Dermis blood vessel endothelial cell (primary cell): Measurements from ENCODE around the gene MAMDC2. TPM values are rescaled to one million over a fixed set of nuclear protein-coding genes. Genes with fewer than 3 reads are reported as not detected.

Experiments used
- DNase-seq: peaks from one replicate; pipeline ENCODE4 v3.0.0; 2010
- total RNA-seq: library from RNA; depleted of rRNA; stranded (reverse); fragments of >200 nt; gene quantifications from 2 replicates; pipeline ENCODE4 v1.2.3, GENCODE V29; 2014

Gene MAMDC2, protein sequence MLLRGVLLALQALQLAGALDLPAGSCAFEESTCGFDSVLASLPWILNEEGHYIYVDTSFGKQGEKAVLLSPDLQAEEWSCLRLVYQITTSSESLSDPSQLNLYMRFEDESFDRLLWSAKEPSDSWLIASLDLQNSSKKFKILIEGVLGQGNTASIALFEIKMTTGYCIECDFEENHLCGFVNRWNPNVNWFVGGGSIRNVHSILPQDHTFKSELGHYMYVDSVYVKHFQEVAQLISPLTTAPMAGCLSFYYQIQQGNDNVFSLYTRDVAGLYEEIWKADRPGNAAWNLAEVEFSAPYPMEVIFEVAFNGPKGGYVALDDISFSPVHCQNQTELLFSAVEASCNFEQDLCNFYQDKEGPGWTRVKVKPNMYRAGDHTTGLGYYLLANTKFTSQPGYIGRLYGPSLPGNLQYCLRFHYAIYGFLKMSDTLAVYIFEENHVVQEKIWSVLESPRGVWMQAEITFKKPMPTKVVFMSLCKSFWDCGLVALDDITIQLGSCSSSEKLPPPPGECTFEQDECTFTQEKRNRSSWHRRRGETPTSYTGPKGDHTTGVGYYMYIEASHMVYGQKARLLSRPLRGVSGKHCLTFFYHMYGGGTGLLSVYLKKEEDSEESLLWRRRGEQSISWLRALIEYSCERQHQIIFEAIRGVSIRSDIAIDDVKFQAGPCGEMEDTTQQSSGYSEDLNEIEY
- total RNA-seq: 2.9 and 6.7 TPM in 2 replicates

DNA sequence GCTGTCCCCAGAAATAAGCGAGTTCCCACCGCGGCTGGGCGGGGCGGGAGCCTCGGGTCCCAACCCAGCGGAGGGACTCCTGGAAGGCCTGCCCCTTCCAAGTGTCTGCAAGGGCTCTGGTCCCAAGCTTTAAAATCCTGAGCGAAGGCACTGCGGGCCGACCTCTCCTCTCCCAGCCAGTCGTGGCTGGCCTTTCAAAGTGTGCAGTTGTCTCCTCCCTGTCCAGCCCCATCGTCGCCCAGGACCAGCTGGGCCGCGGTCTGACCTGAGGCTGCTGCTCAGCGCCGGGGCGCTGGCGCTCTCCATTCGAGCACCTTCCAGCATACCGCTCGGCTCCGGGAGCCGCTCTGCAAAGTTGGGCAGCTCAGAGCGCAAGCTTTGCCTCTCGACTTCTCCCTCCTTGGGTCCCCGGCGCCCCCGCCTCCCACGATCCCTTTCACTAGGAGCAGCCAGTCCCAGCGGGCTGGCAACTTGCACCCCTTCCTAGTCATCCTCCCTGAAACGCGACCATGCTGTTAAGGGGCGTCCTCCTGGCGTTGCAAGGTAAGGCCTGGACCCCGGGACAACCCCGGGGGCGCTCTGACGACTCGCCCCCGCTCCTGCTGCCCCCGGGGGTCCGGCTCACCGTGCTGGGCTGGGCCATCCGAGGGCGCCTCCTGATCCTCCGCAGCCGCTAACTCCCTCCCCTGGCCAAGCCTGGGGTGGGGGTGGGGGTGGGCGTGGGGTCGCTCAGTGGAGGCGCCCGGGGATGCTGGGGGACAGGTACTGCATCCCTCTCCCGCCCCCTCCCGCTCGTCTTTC is at the start of gene MAMDC2:
Gene MAMDC2 (plus strand): TSS at position 160 of the 801 bp plus-strand sequence. CDS start 350 bp downstream, at position 510.
- DNase-seq: peak; percentile 45

DNA sequence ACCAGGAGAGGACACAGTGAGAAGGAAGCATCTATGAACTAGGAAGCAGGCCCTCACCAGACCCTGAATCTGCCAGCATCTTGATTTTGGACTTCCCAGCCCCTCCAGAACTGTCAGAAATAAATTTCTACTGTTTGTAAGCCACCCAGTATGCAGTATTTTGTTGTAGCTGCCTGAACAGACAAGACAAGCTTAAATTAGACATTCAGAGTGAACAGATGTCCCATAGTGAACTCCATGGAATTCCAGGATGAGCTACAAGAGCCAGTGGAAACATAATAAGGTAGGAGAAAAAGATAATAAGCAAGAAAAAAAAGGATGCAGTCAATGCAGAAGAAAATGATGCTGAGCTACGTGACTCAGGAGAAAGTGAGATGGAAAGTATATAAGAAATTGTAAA is 47.8 kb upstream of the MAMDC2 start:
- no peak for DNase-seq

DNA sequence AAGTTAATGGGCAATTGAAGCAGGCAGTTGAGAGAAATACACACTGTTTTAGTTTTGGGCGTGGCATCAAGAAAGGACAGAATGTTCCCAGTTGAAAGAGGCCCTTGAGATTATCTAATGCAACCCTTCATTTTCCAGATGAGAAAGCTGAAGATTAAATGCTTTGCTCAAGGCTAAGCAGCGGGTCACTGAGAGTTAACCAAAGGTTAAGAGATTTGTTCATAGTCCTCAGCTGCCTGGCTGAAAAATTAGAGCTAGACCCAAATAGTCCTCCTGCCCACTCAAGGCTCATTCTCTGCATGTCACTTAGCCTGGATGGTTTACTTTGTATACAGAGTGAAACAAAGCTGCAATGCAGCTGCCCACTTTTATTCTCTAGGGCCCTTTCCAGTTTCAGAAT is 46.7 kb upstream of the MAMDC2 start:
- DNase-seq: no peak

DNA sequence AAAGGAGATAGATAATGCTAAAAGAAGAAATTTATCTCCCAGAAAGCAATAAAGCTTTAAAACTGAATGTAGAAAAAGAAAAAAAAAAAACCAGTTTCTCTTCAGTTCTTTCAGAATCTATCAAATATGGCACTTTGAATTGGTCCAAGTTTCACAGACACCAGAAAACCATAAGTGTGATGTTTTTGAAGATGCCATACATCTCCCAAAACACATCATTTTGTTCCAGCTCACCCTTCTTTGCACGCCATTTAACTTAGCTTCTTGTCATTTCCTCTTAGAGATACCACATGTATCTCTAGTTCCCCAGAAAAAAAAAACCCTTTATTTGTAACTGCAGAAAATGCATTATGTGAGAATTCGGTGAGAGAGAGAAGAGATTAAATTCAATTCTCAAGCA is 46.1 kb upstream of the MAMDC2 start:
- no peak for DNase-seq

DNA sequence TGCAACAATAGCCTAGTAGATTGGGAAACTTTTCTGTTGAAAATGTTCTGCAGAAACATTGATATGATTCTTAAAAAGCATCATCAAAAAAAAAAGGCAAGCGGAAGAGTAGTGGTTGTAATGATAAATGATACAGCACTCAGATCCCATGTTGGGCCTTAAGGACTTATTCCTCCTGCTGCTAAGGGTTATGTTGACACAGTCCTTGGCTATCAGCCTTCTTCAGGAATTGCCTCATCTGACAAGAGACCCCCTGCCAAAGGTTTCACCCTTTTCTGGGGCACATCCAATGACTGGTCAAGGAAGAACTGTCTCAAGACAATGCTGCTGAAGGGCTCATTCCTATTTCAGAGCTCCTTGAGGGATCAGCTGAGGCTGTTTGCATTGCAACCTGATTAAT is 44.3 kb upstream of the MAMDC2 start:
- DNase-seq: no peak

DNA sequence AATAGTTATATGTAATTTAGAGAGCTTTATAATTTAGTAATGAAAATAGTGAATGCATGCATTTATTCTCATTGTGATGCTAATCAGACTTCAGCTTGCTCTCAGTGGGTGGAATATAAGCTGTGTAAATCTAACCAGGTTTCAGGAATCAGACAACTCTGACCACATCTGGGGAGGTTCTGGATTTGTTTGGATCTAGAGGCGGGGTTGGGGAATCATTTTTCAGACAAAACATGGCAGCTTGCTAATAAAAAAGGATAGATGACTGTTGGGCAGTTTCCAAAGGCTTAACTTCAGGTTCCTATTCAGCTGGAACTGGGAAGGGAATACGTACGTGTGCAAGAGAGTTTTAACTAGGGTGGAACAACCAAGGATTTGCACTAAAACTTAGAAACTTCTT is 43.2 kb upstream of the MAMDC2 start:
- DNase-seq: no peak

DNA sequence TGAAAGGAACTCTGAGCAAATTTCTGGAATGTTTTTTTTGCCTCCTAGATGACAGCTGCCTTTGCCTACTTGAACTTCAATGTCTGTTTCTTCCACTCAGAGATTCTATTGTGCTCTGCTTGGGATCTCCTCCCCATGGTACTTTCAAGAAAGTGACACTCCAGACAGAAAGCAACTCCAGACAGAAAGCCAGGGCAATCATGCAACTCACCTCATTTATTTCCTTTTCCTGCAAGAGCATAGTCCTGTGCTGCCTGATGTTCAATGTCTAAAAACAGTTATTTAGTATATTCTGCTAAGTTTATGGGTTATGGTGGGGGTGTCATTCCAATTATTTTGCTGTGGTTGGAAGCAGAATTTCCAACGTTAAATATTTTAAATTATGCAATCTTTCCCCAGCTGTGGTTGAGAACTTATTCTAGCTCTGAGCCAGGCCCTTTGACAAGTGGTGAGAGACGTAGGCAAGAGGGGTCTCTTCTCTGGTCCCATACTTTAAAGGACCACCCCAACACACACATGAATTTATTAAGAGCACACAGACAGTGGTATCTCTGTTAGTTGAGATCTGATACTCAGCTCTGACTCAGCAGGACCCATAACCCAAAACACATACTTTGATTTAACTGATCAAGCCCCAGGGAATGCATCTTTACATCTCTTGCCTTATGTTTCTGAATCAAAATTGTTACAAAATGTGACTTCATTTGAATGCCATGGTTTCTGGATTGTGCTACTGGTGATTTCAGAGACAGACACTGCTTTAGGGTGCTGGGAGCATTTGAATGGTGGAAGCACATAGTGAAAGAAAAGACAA is 39.5 kb upstream of the MAMDC2 start:
- DNase-seq: no peak

DNA sequence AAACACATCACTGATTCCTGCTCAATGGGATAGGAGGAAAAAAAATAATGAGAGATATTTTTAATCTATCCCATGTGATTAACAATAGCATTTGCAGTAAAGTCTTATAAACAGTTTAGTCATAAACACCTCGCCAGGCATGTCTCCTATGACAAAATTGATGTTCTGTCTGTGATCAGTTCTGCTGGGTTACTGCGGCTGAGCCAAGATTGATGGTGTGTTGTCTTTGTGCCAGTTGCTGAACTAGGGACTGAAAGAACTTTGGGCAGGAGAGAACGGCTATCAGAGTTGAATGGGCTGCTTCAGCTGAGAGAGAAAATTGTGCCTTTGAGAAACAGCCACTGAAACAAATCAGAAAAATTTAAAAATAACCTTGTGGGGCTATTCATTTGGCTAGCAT is 37.3 kb upstream of the MAMDC2 start:
- no peak for DNase-seq

DNA sequence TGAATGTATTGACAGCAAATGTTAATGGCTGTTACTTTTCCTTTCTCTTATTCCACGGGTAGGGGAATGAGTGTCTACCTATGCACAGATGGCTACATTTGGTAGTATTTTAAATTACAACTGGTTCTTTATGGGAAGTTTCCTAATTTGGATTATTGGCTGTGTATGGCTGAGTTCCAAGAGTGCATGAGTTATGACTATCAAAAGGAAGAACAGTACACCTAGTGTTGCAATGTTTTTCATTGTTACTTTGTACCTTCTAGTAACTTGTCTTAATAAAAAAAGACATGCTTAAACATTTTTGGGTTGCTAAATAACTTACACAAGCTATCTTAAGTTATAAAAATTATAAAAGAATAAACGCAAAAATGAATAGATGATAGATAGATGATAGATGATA is 35.8 kb upstream of the MAMDC2 start:
- no peak for DNase-seq

DNA sequence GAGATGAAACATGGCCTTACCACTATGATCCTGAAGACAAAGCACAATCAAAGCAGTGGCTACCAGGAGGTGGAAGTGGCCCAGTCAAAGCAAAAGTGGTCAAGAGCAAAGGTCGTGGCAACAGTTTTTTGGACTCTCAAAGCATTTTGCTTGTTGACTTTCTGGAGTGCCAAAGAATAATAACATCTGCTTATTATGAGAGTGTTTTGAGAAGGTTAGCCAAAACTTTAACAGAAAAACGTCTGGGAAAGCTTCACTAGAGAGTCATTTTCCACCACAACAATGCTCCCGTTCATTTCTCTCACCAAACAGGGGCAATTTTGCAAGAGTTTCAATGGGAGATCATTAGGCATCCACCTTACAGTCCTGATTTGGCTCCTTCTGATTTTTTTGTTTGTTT is 33.6 kb upstream of the MAMDC2 start:
- no peak for DNase-seq

DNA sequence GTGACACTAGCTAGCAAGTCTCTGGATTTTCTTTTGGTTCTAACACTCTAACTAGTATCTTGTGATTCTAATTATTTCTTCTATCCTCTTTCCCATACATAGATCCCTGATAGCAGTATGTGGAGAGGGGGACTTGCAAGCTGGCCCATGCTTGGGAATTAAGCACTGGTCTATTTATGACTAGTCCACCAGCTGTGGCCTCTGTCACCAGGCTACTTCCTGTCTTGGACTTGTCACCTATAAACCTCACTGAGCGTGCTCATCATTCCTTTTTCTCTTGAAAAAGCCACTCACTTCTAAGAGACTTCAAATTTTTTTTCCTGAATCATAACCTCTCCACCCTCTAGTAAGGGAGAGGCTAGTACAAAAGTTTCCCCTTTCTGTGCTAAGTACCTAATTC is 32.3 kb upstream of the MAMDC2 start:
- DNase-seq: no peak

DNA sequence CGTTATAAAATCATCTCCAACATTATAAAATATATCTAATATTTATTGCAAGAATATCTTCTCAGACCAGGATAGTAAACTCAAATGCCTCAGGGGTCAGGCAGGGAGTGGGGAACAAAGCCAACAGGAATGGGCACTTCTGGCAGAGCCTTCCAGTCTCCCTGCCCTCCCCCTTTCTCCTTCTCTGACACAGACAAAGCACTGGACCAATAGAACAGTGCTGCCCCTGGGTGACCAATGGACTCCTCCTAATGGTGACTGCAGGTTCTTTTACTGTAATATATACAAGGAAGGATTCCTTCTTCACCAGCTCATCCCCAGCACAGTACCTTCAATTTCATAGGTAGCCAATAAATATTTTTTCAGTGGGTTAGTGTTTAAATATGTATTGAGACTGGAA is 31.1 kb upstream of the MAMDC2 start:
- no peak for DNase-seq

DNA sequence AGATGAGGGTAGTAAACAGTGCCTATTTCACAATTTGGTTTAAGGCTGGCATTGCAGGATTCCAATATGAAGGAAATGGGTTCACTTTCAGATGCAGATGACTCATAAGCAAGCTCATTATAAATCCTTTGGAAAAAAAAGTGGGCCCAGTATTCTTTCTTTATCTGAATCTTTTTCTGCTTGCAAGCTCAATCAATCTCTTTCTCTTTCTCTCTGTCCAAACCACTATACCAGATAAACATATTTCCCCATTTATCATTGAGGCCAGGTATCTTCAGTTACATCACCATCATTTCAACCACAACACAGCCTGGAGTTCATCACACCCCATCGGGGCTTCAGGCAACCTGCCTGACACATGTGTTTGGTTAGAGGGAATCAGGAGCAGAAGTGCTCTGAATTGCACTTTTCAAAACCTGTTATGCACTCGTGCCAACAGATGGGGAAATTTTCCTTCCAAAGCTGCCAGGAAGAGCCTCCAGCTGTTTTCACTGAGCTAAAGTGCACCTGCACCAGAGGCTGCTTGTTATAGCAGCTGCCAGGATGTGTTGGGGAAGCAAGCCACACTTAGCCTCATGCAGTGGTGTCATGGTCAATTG is 30.0 kb upstream of the MAMDC2 start:
- DNase-seq: peak; percentile 47

DNA sequence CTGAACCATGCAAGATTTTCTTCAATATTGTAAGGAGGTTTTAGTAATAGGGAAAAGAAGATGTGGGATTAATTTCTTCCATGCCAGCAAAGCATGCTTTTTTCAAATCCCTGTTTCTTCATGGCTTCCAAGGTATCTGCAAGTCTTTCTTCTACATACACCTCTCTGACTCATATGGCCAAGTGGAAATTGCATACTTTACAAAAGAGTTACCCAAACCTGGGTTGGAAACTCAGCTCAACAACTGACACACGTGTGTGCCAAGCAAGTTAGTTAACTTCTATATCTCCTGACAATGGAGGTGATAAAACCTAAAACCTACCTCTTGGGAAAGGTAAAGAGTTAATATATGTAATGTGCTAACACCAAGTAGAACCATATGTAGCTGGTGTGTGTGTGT is 28.5 kb upstream of the MAMDC2 start:
- DNase-seq: no peak

DNA sequence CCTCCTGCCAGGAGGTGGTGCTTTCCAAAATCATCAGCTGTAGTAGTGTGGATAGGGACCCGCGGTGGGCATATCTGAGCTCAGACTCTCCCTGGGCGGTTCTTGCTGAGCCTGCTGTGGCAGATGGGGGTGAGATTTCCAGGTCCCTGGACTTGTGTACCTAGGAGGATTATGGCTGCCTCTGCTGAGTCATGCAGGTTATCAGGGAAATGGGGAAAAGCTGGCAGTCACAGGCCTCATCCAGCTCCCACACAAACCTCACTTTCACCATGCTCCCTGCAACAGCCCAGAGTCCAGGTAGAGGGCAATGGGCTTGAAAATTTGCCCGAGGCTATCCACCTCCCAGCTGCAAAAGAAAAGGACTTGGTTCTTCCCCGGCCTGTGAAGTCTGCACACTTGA is 23.4 kb upstream of the MAMDC2 start:
- no peak for DNase-seq

DNA sequence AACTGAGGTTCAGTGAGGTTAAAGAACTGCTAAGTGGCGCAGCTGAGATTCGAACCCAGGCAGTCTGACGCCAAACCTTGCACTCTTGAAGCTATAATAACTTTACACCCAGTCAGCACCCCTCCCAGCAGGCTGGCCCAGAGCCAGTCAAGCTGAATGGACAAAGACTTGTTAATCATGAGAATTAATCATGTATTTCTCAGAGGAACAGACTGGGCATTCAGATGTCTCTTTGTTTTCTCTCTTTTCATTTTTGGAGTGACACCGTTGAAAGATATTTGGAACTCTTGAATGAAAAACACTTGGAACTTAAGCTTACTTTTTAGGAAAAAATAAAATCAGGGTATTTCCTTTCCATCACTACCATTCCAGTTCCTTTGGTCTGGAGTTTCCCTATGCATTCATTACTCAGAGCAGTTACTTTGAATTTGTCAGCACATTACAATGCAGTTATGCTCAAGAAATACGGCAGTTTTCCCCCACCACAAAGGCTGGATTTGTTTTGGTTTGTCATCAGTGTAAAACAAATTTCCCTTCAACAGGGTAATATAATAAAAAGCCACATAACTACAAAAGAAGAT is 22.6 kb upstream of the MAMDC2 start:
- peak; percentile 81 for DNase-seq

DNA sequence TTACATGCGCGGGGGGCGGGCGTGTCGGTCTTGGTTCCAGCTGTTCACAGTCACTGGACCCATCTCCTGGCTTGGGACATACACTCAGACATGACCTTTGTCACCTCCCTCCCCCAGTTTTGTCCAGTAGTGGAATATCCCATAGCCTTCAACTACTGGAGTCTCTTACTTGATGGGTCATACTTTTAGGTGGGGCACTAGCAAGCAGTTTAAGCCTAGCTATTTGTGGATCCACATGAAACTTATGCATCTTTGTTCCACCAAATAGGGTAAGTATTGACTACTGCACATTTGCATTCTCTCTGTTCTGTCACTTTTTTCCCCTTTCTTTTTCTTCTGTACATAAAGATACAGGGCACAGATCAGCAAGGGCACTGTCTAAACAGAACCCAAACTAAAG is 15.4 kb upstream of the MAMDC2 start:
- no peak for DNase-seq

DNA sequence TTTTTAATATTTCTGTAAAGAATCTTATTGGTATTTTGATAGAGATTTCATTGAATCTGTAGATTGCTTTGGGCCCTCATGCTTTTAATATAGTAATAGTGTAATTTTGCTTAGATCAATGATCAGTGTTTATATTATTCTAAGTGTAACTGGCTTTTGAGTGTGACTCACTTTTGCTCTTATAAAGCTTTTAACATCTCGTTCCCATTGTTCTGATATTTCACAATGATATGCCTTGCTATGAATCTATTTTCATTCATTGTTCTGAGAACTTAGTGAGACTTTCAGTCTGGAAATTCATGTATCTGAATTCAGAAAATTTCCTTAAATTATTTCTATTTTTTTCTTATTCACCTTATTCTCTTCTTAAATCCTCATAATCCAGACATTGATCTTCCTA is 13.5 kb upstream of the MAMDC2 start:
- peak; percentile 58 for DNase-seq

DNA sequence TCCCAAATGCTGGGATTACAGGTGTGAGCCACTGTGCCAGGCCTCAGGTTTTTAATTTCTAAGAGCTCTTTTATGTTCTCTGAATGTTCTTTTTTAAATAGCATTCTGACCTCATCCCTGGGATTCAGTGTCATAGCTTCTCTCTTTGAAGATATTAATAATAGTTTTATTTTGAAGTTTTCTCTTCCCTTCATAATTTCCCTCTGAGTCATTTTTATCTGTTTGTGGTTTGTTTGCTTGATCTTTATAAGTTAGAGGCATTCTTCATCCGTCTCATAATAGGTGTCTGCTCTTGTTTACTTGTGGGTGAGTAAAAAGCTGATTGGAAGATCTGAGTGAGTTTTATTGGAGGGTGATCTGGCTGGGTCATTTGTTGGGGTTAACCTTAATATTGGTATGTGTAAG is 12.5 kb upstream of the MAMDC2 start:
- no peak for DNase-seq

DNA sequence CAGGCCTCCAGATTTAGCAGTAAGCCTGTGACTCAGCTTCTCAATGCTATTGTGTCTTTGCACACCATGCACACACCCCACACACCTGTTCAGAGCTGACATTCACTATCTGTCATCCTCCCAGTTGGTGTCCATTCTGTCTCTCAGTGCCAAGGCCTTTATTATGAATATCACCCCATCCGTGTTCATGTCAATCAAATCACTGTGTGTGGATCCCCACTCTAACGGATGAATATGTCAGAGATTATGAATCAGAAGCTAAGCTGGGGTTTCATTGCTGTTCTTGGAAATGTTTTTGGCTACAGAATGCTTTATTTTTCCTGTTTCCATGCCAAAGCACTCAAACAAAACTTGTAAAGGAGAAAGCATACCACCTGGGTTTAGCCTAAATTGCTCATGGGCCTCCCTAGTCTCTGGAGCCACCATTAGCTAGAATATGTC is 9.4 kb upstream of the MAMDC2 start:
- no peak for DNase-seq

DNA sequence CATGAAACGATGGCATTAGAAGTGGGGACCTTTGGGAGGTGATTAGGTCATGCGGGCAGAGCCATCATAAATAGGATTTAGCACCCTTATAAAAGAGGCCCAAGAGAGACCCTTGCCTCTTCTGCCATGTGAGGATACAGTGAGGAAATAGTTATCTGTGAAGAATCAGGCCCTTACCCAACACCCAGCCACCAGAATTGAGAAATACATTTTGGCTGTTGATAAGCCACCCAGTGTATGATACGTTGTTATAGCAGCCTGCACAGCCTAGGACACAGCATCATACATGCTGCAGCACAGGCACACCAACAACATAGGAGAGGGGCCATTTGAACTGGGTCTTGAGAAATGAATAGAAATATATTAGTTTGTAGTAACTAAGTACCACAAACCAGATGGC is 8.0 kb upstream of the MAMDC2 start:
- no peak for DNase-seq

DNA sequence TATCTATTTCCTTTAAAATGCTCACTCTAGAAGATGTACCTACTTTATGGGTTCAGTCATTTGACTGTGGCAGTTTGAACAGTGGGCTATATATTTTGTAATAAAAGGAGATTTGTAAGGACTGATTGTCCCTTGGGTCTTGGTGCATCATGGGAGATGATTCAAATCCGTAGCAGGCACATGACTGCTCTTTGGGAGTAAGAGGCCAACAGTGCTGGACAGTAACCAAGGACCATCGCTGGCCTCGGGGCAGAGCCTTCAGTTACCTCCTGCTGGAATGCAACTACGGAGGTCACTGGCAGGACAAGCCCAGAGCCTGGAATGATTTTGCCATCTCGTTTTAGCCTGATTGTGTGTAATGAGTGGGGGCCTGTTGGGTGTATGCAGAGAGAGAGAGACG is 7.0 kb upstream of the MAMDC2 start:
- DNase-seq: no peak
